GM12878 (cell line): Measurements from ENCODE around the gene UBE2E2. TPM values are rescaled to one million over a fixed set of nuclear protein-coding genes. Genes with fewer than 3 reads are reported as not detected.

Experiments
- ATAC-seq: fragments of 200-7000 bp; cut with Tn5 transposase; 3 replicates; pipeline ENCODE4 v1.9.1; 2020; ENCODE audit warnings: mild to moderate bottlenecking, moderate library complexity
- BruUV-seq: library from RNA; stranded (reverse); fragments of 400-500 nt; replicated peaks from 2 replicates; lab custom pipeline; 2021; lab: Mats Ljungman, UMichigan
- CTCF ChIA-PET: fragments of 300-600 bp; sonication (Branson Sonifier 250); formaldehyde crosslinking; extraction: SDS; loops from one replicate; lab custom pipeline; 2021; ENCODE audit warnings: inconsistent platforms; lab: Yijun Ruan, JAX
- POLR2A ChIA-PET: fragments of 350-600 bp; formaldehyde crosslinking; extraction: SDS; loops from one replicate; lab custom pipeline; 2021; ENCODE audit warnings: inconsistent platforms; lab: Charles Lee
- RAD21 ChIA-PET: fragments of 300-600 bp; sonication (Branson Sonifier 250); formaldehyde crosslinking; loops from one replicate; lab custom pipeline; 2023; ENCODE audit warnings: antibody characterized with exemption; ENCODE audit not compliant: unreplicated experiment; lab: Charles Lee
- SMC1A ChIA-PET: fragments of 300-600 bp; sonication (Branson Sonifier 250); formaldehyde crosslinking; loops from one replicate; lab custom pipeline; 2023; ENCODE audit not compliant: unreplicated experiment, uncharacterized antibody; lab: Charles Lee
- DNase-seq: peaks from one replicate; pipeline ENCODE4 v3.0.0-alpha.2; 2011; ENCODE audit warnings: low read depth, low spot score
- FAIRE-seq: peaks from 3 replicates; lab custom pipeline; 2011; peaks lifted over from hg19 to GRCh38; lab: Jason Lieb, UNC
- H2AFZ ChIP-seq: 2 replicates; pipeline ENCODE4 v1.6.0; 2011; ENCODE audit warnings: low read depth, low read length, control low read depth; ENCODE audit not compliant: control insufficient read depth
- H3K27ac ChIP-seq: 2 replicates; pipeline ENCODE4 v1.5.1; 2011; ENCODE audit warnings: control low read depth; ENCODE audit not compliant: control insufficient read depth, insufficient read depth
- H3K27me3 ChIP-seq, 2 experiments: replicated peaks in 1 of 2; 2 replicates each; pipeline versions ENCODE4 v1.6.0 to v1.6.1; 2011; ENCODE audit warnings: low read length in 1 of 2; ENCODE audit not compliant: control insufficient read depth in 2 of 2, insufficient read depth in 2 of 2
- H3K36me3 ChIP-seq, 2 experiments: 2 replicates each; pipeline ENCODE4 v1.5.1; 2011; ENCODE audit warnings: low read length in 1 of 2; ENCODE audit not compliant: control insufficient read depth in 2 of 2, insufficient read depth in 2 of 2
- H3K4me1 ChIP-seq: 2 replicates; pipeline ENCODE4 v1.6.1; 2011; ENCODE audit warnings: mild to moderate bottlenecking, low read length, moderate library complexity, mixed read lengths; ENCODE audit not compliant: control insufficient read depth, insufficient read depth
- H3K4me2 ChIP-seq: 2 replicates; pipeline ENCODE4 v1.6.0; 2011; ENCODE audit warnings: control low read depth; ENCODE audit not compliant: control insufficient read depth, insufficient read depth
- H3K4me3 ChIP-seq: fragments of 200-600 bp; sonication (generic); 2 replicates; pipeline ENCODE4 v1.5.1; 2016
- H3K79me2 ChIP-seq: 2 replicates; pipeline ENCODE4 v1.6.0; 2011; ENCODE audit warnings: low read length; ENCODE audit not compliant: control insufficient read depth, insufficient read depth
- H3K9ac ChIP-seq: 2 replicates; pipeline ENCODE4 v1.8.0; 2011; ENCODE audit warnings: low read length, control low read depth, mixed read lengths; ENCODE audit not compliant: control insufficient read depth, insufficient read depth
- H3K9me3 ChIP-seq: replicated peaks from 3 replicates; pipeline ENCODE4 v1.5.1; 2011; ENCODE audit warnings: mild to moderate bottlenecking, low read length; ENCODE audit not compliant: control insufficient read depth, insufficient read depth
- H4K20me1 ChIP-seq: 2 replicates; pipeline ENCODE4 v1.6.0; 2011; ENCODE audit not compliant: control insufficient read depth, insufficient read depth
- GABPA ChIP-seq: IDR thresholded peaks from 2 replicates; pipeline ENCODE4 v1.6.1; 2014; ENCODE audit warnings: antibody characterized with exemption, low read depth, mild to moderate bottlenecking, inconsistent platforms
- IRF4 ChIP-seq: IDR thresholded peaks from 2 replicates; pipeline ENCODE4 v1.6.1; 2011; ENCODE audit warnings: low read depth, low read length
- JUND ChIP-seq: IDR thresholded peaks from 2 replicates; pipeline ENCODE4 v1.6.1; 2012; ENCODE audit warnings: low read depth, mild to moderate bottlenecking, low read length, improper control_type of control experiment, moderate library complexity
- MAX ChIP-seq: IDR thresholded peaks from 2 replicates; pipeline ENCODE4 v1.6.1; 2012; ENCODE audit warnings: low read depth, low read length, improper control_type of control experiment
- POU2F2 ChIP-seq: IDR thresholded peaks from 3 replicates; pipeline ENCODE4 v1.6.1; 2011; ENCODE audit warnings: low read depth, mild to moderate bottlenecking, low read length, borderline replicate concordance
- RELA ChIP-seq: fragments of 450-650 bp; IDR thresholded peaks from 2 replicates; pipeline ENCODE4 v1.8.0; 2014; ENCODE audit warnings: borderline replicate concordance; ENCODE audit not compliant: partially characterized antibody
- SMARCA5 ChIP-seq: fragments of 450-650 bp; IDR thresholded peaks from 2 replicates; pipeline ENCODE4 v1.6.1; 2017; ENCODE audit warnings: mild to moderate bottlenecking
- SRF ChIP-seq, 2 experiments: IDR thresholded peaks; 2 replicates each; pipeline ENCODE4 v1.6.1; 2011; ENCODE audit warnings: low read depth in 2 of 2, low read length in 2 of 2, mild to moderate bottlenecking in 1 of 2, moderate library complexity in 1 of 2
- USF1 ChIP-seq: IDR thresholded peaks from 2 replicates; pipeline ENCODE4 v1.6.1; 2011; ENCODE audit warnings: borderline replicate concordance, low read depth, mild to moderate bottlenecking, moderate library complexity, mixed read lengths, low read length; ENCODE audit not compliant: insufficient read depth; ENCODE audit errors: extremely low read length
- ZBED1 ChIP-seq: IDR thresholded peaks from 2 replicates; pipeline ENCODE4 v1.6.1; 2016; ENCODE audit warnings: borderline replicate concordance
- ZBTB33 ChIP-seq: fragments of 450-650 bp; IDR thresholded peaks from 2 replicates; pipeline ENCODE4 v1.6.1; 2017; ENCODE audit warnings: mild to moderate bottlenecking
- WGBS: methylation state at CpG from one replicate; pipeline ENCODE4 v1.1.6; 2016; ENCODE audit warnings: low lambda C conversion rate; ENCODE audit not compliant: insufficient replicate concordance, insufficient coverage; ENCODE audit errors: missing lambda C conversion rate; 5-methylcytosine and 5-hydroxymethylcytosine counted together
- in situ Hi-C: fragments of 300-500 bp; cut with MboI; formaldehyde crosslinking; loops from 9 replicates; pipeline ENCODE4 v1.14.3; 2018; ENCODE audit warnings: mixed read lengths
- intact Hi-C: fragments of 100-400 bp; cut with micrococcal nuclease; formaldehyde crosslinking; loops from one replicate; pipeline ENCODE4 v1.14.2; 2022; ENCODE audit not compliant: unreplicated experiment
- polyA plus RNA-seq, 11 experiments: library from polyadenylated mRNA; depleted of rRNA in 4 of 11; unstranded in 6 of 11; stranded (reverse) in 5 of 11; fragments of >200 nt; fragmentation: Nextera tagmentation in 4 of 11; fragmentation: Illumina TruSeq in 1 of 11; extraction: Ambion mirVana in 4 of 11; extraction: Trizol in 1 of 11; gene quantifications; 1 replicate in 1 of 11; 2 replicates in 10 of 11; pipeline versions ENCODE4 v1.2.1 to v1.2.3, GENCODE V29; 2011 to 2016; ENCODE audit warnings: inconsistent platforms in 2 of 11, missing spikeins in 2 of 11, low read depth in 1 of 11
- total RNA-seq, 4 experiments: library from RNA; depleted of rRNA in 3 of 4; stranded (reverse); fragments of >200 nt in 3 of 4; fragmentation: Illumina TruSeq in 1 of 4; extraction: Trizol in 1 of 4; gene quantifications; 2 replicates each; pipeline versions ENCODE4 v1.2.1 to v1.2.3, GENCODE V29; 2013 to 2021

UBE2E2 gene
- total and polyA plus RNA-seq, 10 of the 15 experiments (the other 5 are each of a cell fraction or from before 2014, with no cell fraction given) = 8.7 to 71.0 (median 36.4) TPM

GRCh38 chr3:23490459-23490858 is 287.3 kb downstream of the UBE2E2 start:
- H4K20me1 ChIP-seq = no peaks in the 10 kb centered on the region
- H3K79me2 ChIP-seq = no peaks in the 10 kb centered on the region
- H3K27me3 ChIP-seq = no peaks in the 10 kb centered on the region
- no peak for ATAC-seq
- no peak for FAIRE-seq
- no peak overlapping the region for H3K9ac ChIP-seq
- ChIA-PET SMC1A (interaction anchor here (1.3 kb wide), 1 partner anchor 33 kb away, joined by 3 read pairs; no protein-coding TSS in a partner anchor), POLR2A (no interaction called here), RAD21 (no interaction called here), CTCF (no interaction called here)
- no peak overlapping the region for H3K4me2 ChIP-seq
- no peak for DNase-seq
- no TSS peak for BruUV-seq
- no peaks in the 10 kb centered on the region; a peak in 1 of 4 replicates for H3K36me3 ChIP-seq
- in situ Hi-C loops = no loop called here
- H3K27ac ChIP-seq = no peak overlapping the region
- TF ChIP-seq POU2F2 (no peak), GABPA (no peak), ZBED1 (no peak), MAX (no peak)
- no peak overlapping the region for H3K4me3 ChIP-seq
- intact Hi-C loops = no loop called here
- WGBS = 67% methylated on average over 3 of the region's 3 CpGs
- peaks cover 11% of the 10 kb centered on the region for H3K9me3 ChIP-seq
- no peak overlapping the region for H2AFZ ChIP-seq
- H3K4me1 ChIP-seq = no peaks in the 10 kb centered on the region

- Histone ChIP-seq H3K4me2 (no peak overlapping the region), H3K4me3 (no peak overlapping the region), H4K20me1 (no peaks in the 10 kb centered on the region), H3K27me3 (no peaks in the 10 kb centered on the region), H3K9ac (no peak overlapping the region), H3K79me2 (no peaks in the 10 kb centered on the region; the same call in 1 of the 2 replicates), H3K27ac (no peak overlapping the region), H2AFZ (no peak overlapping the region), H3K4me1 (0 out of 2 replicates have a peak, but pooled peaks cover 3% of the 10 kb centered on the region), H3K36me3 (no peaks in the 10 kb centered on the region), H3K9me3 (peaks cover 3% of the 10 kb centered on the region; the same call in 2 of the 3 replicates)
- CTCF ChIA-PET = interaction anchor here (0.9 kb wide), 1 partner anchor 29 kb away, joined by 3 read pairs; no protein-coding TSS in a partner anchor
- ATAC-seq = no peak
- intact Hi-C loops (no loop called here), in situ Hi-C loops (no loop called here)
- RAD21 ChIA-PET = interaction anchor here (0.6 kb wide), 1 partner anchor 362 kb away, joined by 3 read pairs; no protein-coding TSS in a partner anchor
- FAIRE-seq = no peak
- DNase-seq = no peak
- POLR2A ChIA-PET = interaction anchor here (0.5 to 1.6 kb wide), 2 partner anchors 13 to 177 kb away, joined by 4 to 7 read pairs; no protein-coding TSS in a partner anchor
- BruUV-seq = no TSS peak
- SMC1A ChIA-PET = interaction anchor here (0.5 to 1.6 kb wide), 6 partner anchors 9 to 62 kb away, joined by 3 to 5 read pairs (median 4); no protein-coding TSS in a partner anchor
- TF ChIP-seq RELA = no peak
- TF ChIP-seq JUND = no peak
- TF ChIP-seq IRF4 = no peak
- no peak for TF ChIP-seq USF1
- TF ChIP-seq SRF (IDR thresholded peaks at IDR 0.05; ENCODE audit: low read depth in 2 of 2, low read length in 2 of 2) = no peak
- TF ChIP-seq SMARCA5 = no peak
- no peak for TF ChIP-seq ZBTB33
These were observed 288.9 kb downstream of the UBE2E2 start for GRCh38 chr3:23492057-23492456.
